GM13976 (cell line): Measurements from ENCODE around the gene LENG8.

Source experiments
- DNase-seq: peaks from one replicate; pipeline ENCODE4 v3.0.0; 2012; ENCODE audit warnings: low spot score
- CTCF ChIP-seq: IDR thresholded peaks from 2 replicates; pipeline ENCODE4 v1.5.1; 2012; ENCODE audit warnings: borderline replicate concordance, mild to moderate bottlenecking; ENCODE audit not compliant: insufficient read depth; ENCODE audit errors: extremely low read depth, missing control alignments, control extremely low read depth
- in situ Hi-C: fragments of 300-500 bp; cut with MboI; formaldehyde crosslinking; loops from one replicate; pipeline ENCODE4 v1.12.0; 2022; ENCODE audit warnings: low sequenced_read_pairs, mixed read lengths, inconsistent platforms; ENCODE audit not compliant: unreplicated experiment

LENG8 gene

GRCh38 chr19:54455786-54456422 lies 6.9 kb downstream of the LENG8 start:
- no peak for TF ChIP-seq CTCF
- in situ Hi-C loops = no loop called here
- DNase-seq = no peak

- DNase-seq = no peak
- in situ Hi-C loops = no loop called here
- no peak for TF ChIP-seq CTCF
Observed at GRCh38 chr19:54456423-54457373, 7.7 kb downstream of the LENG8 start.

GRCh38 chr19:54457773-54458647 lies 9.0 kb downstream of the LENG8 start:
- no peak for TF ChIP-seq CTCF
- no peak for DNase-seq
- in situ Hi-C loops = no loop called here

GRCh38 chr19:54458648-54459281 lies 9.8 kb downstream of the LENG8 start:
- TF ChIP-seq CTCF = no peak
- no peak for DNase-seq
- in situ Hi-C loops = no loop called here

- in situ Hi-C loops = no loop called here
- no peak for DNase-seq
- no peak for TF ChIP-seq CTCF
Observed at GRCh38 chr19:54459282-54460229, 10.6 kb downstream of the LENG8 start.
